ENCODE data around the gene SLC52A1. TPM values are rescaled to one million over a fixed set of nuclear protein-coding genes. Genes with fewer than 3 reads are reported as not detected.

Gene SLC52A1
- polyA plus RNA-seq, 1 of the 3 experiments (the other 2 are of a cell fraction) = 0.49 TPM

- ChIA-PET CTCF (no interaction called here), POLR2A (no interaction called here)
- Histone ChIP-seq H3K27me3 (ENCODE audit: insufficient read depth) (no peaks in the 10 kb centered on the region), H3K9me3 (no peaks in the 10 kb centered on the region), H3K79me2 (ENCODE audit: insufficient read depth) (no peaks in the 10 kb centered on the region), H3K9me2 (no peaks in the 10 kb centered on the region), H3K9ac (no peak overlapping the region), H3K4me1 (ENCODE audit: control insufficient read depth in 1 of 2, insufficient read depth in 2 of 2, low read depth in 1 of 2, low read length in 1 of 2) (peaks cover 0 to 2% of the 10 kb centered on the region in 2 experiments; a peak in 1 of 4 replicates), H3K36me3 (replicated peaks in 1 of 2; ENCODE audit: control insufficient read depth in 1 of 2, insufficient read depth in 2 of 2, low read length in 1 of 2) (no peaks in the 10 kb centered on the region), H3F3A (replicated peaks; ENCODE audit: insufficient read depth) (no peaks in the 10 kb centered on the region), H2AFZ (ENCODE audit: low read depth) (no peak overlapping the region), H3K27ac (ENCODE audit: low read depth in 2 of 2, low read length in 1 of 2) (no peak overlapping the region), H4K20me1 (ENCODE audit: insufficient read depth) (no peaks in the 10 kb centered on the region), H3K4me2 (no peak overlapping the region), H3K4me3 (ENCODE audit: low read depth in 2 of 2, low read length in 1 of 2) (no peak overlapping the region)
- DNase-seq = no peak
- WGBS (ENCODE audit: low lambda C conversion rate) = 84% methylated on average over 2 of the region's 2 CpGs
- TF ChIP-seq RAD21 (IDR thresholded peaks at IDR 0.05; ENCODE audit: low read length) (no peak), FOSL2 (IDR thresholded peaks at IDR 0.05; ENCODE audit: borderline replicate concordance, low read depth) (no peak)
These were observed 12.2 kb upstream of the SLC52A1 start for GRCh38 chr17:5047446-5047845.

- H4K20me1 ChIP-seq (ENCODE audit: insufficient read depth) = no peaks in the 10 kb centered on the region
- H3K27me3 ChIP-seq (ENCODE audit: insufficient read depth) = no peaks in the 10 kb centered on the region
- no peak overlapping the region for H3K4me2 ChIP-seq
- no peaks in the 10 kb centered on the region for H3K9me3 ChIP-seq
- H3F3A ChIP-seq (replicated peaks; ENCODE audit: insufficient read depth) = no peaks in the 10 kb centered on the region
- no peak for DNase-seq
- H3K36me3 ChIP-seq (replicated peaks in 1 of 2; ENCODE audit: control insufficient read depth in 1 of 2, insufficient read depth in 2 of 2, low read length in 1 of 2) = no peaks in the 10 kb centered on the region
- no peak overlapping the region for H3K4me3 ChIP-seq (ENCODE audit: low read depth in 2 of 2, low read length in 1 of 2)
- no peaks in the 10 kb centered on the region for H3K79me2 ChIP-seq (ENCODE audit: insufficient read depth)
- H3K27ac ChIP-seq (ENCODE audit: low read depth in 2 of 2, low read length in 1 of 2) = no peak overlapping the region
- POLR2A ChIA-PET = interaction anchor here (0.9 kb wide), 1 partner anchor 10 kb away, joined by 3 read pairs; no protein-coding TSS in a partner anchor
- no peak overlapping the region for H3K9ac ChIP-seq
- H2AFZ ChIP-seq (ENCODE audit: low read depth) = no peak overlapping the region
- TF ChIP-seq SMC3 (IDR thresholded peaks at IDR 0.05; ENCODE audit: low read depth, low read length) (no peak), JUND (IDR thresholded peaks at IDR 0.05) (no peak), GABPA (IDR thresholded peaks at IDR 0.05; ENCODE audit: low read depth) (no peak), MEF2A (IDR thresholded peaks at IDR 0.05; ENCODE audit: borderline replicate concordance, low read depth) (no peak), IRF3 (IDR thresholded peaks at IDR 0.05; ENCODE audit: low read depth, low read length) (no peak), USF1 (IDR thresholded peaks at IDR 0.05; ENCODE audit: borderline replicate concordance, low read depth) (no peak), FOXJ3 (CRISPR knock-in tag; IDR thresholded peaks at IDR 0.05) (no peak)
- TF ChIP-seq, protein P1, sequence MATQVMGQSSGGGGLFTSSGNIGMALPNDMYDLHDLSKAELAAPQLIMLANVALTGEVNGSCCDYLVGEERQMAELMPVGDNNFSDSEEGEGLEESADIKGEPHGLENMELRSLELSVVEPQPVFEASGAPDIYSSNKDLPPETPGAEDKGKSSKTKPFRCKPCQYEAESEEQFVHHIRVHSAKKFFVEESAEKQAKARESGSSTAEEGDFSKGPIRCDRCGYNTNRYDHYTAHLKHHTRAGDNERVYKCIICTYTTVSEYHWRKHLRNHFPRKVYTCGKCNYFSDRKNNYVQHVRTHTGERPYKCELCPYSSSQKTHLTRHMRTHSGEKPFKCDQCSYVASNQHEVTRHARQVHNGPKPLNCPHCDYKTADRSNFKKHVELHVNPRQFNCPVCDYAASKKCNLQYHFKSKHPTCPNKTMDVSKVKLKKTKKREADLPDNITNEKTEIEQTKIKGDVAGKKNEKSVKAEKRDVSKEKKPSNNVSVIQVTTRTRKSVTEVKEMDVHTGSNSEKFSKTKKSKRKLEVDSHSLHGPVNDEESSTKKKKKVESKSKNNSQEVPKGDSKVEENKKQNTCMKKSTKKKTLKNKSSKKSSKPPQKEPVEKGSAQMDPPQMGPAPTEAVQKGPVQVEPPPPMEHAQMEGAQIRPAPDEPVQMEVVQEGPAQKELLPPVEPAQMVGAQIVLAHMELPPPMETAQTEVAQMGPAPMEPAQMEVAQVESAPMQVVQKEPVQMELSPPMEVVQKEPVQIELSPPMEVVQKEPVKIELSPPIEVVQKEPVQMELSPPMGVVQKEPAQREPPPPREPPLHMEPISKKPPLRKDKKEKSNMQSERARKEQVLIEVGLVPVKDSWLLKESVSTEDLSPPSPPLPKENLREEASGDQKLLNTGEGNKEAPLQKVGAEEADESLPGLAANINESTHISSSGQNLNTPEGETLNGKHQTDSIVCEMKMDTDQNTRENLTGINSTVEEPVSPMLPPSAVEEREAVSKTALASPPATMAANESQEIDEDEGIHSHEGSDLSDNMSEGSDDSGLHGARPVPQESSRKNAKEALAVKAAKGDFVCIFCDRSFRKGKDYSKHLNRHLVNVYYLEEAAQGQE (IDR thresholded peaks at IDR 0.05; ENCODE audit: low read depth, low read length) = no peak
- TF ChIP-seq, protein P2, sequence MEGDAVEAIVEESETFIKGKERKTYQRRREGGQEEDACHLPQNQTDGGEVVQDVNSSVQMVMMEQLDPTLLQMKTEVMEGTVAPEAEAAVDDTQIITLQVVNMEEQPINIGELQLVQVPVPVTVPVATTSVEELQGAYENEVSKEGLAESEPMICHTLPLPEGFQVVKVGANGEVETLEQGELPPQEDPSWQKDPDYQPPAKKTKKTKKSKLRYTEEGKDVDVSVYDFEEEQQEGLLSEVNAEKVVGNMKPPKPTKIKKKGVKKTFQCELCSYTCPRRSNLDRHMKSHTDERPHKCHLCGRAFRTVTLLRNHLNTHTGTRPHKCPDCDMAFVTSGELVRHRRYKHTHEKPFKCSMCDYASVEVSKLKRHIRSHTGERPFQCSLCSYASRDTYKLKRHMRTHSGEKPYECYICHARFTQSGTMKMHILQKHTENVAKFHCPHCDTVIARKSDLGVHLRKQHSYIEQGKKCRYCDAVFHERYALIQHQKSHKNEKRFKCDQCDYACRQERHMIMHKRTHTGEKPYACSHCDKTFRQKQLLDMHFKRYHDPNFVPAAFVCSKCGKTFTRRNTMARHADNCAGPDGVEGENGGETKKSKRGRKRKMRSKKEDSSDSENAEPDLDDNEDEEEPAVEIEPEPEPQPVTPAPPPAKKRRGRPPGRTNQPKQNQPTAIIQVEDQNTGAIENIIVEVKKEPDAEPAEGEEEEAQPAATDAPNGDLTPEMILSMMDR (IDR thresholded peaks at IDR 0.05) = no peak
- 79% methylated on average over 6 of the region's 6 CpGs for WGBS (ENCODE audit: low lambda C conversion rate)
- H3K4me1 ChIP-seq (ENCODE audit: control insufficient read depth in 1 of 2, insufficient read depth in 2 of 2, low read depth in 1 of 2, low read length in 1 of 2) = peaks cover 0 to 2% of the 10 kb centered on the region in 2 experiments; a peak in 1 of 4 replicates
- CTCF ChIA-PET = interaction anchor here (0.7 to 2.0 kb wide), 6 partner anchors 12 to 136 kb away, joined by 3 to 6 read pairs (median 4); no protein-coding TSS in a partner anchor
- H3K9me2 ChIP-seq = no peaks in the 10 kb centered on the region
These were observed 10.3 kb upstream of the SLC52A1 start for GRCh38 chr17:5045496-5045895.

Measured in SK-N-SH (cell line).